ENCODE data around the gene NIM1K.
A peak's percentile ranks its signal among the peaks of the same experiment; 100 is the strongest.
"Not testable (repeated sequence)": the region's sequence is repeated elsewhere in the genome, so short reads cannot be mapped to it uniquely, and the experiment has no call there.

Gene NIM1K

DNA sequence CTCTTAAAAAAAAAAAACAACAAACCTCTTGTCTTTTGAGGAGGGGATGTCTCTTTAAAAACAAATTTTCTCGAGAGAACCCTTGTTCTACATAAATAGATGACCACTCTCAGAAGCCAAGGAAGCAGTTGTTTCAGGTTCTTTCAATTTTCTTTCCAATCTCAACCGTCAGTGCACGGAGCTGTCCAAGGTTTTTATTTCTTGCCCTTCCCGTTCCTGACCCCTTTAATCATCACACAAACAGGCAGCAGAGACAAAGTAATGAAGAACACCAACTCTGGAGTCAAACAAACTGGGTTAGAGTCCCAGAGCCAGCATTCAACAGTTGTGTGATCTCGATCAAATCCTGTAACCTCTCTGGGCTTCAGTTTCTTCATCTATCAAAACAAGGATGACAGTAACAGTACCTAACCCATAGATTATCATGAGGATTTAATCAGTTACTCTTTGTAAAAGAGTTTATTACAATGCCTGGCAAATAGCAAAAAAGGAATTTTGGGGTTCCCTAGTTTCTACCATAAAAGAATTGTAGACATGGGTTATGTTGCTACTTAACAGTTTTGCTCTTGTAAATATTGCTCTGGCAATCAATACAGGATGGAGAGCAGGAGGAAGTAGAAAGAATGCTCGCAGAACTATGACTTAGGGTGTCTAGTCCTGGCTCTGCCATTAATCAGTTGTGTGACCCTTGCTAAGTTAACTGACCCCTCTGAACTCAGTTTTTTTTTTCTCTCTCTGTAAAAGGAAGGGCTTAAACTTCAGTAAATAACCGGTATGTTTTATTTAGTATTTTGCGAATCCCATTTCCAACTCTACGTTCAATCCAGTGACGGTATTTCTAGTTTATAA is 1.0 kb upstream of the NIM1K start:
- no peak for DNase-seq (ENCODE audit: low read depth)

- no peak for DNase-seq (ENCODE audit: low read depth)
These were observed 644 bp downstream of the NIM1K start for GRCh38 chr5:43192558-43193180.

- peak; percentile 96 for DNase-seq (ENCODE audit: low read depth)
These were observed 1.3 kb downstream of the NIM1K start for GRCh38 chr5:43193181-43193893.

DNA sequence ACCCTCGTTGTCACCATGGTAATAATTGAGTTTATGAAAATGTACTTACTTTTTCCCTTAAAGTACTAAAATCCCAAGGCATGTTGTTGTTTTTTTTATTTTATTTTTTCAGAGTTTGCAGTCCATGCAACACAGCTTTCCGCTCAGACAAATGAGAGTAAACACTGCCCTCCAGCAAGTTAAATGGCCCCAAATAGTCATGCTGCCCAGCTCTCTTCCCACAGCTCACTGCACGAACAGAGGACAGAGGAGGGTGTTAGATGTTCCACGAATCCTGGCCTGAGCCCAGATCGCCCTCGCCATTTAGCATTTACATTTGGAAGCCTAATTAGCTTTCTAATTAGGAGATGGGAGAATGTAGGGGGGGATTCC is 1.9 kb downstream of the NIM1K start:
- no peak for DNase-seq (ENCODE audit: low read depth)

- DNase-seq (ENCODE audit: low read depth): no peak
These were observed 3.7 kb downstream of the NIM1K start for GRCh38 chr5:43195670-43196265.

- no peak for DNase-seq (ENCODE audit: low read depth)
These were observed 5.5 kb downstream of the NIM1K start for GRCh38 chr5:43197535-43197934.

GRCh38 chr5:43201442-43201841 is 9.4 kb downstream of the NIM1K start:
- not testable (repeated sequence) for DNase-seq (ENCODE audit: low read depth)

DNA sequence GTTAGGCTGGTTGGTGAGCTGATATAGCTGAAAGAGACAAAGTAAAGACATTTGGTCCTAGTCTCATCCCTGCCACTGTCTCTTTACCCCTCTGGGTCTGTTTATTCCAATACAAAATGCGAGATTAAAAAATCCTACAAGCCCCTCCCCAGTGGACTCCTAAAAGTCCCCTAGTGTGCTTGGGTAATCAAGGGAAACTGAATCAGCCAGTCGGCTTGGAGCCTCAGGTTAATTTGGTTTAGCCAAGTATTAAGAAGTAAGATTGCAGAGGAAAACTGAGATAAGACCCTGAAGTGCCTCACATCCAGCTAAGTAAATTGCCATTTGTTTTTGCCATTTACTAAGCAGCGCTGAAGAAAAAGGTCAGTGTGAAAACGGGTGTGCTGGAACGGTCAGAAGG is 10.4 kb downstream of the NIM1K start:
- no peak for DNase-seq (ENCODE audit: low read depth)

GRCh38 chr5:43203373-43203772 is 11.3 kb downstream of the NIM1K start:
- DNase-seq (ENCODE audit: low read depth): no peak

DNA sequence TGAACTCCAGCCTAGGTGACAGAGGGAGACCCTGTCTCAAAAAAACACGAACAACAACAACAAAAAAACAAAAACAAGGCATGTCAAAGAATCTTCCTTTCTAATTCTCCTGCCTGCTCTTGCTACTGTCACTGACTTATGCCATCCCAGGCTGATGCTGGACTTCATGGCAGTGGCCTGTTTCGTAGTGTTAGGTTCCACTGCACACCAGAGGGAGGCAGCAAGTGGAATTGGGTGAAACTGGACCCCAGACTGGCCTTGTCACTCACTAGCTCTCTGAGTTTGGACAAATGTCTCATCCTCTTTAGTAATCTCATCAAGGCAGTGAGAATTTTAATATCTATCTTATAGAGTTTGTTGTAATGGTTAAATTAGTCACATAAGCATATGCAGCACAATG is 12.9 kb downstream of the NIM1K start:
- no peak for DNase-seq (ENCODE audit: low read depth)

GRCh38 chr5:43207601-43208000 is 15.6 kb downstream of the NIM1K start:
- DNase-seq (ENCODE audit: low read depth): no peak

DNA sequence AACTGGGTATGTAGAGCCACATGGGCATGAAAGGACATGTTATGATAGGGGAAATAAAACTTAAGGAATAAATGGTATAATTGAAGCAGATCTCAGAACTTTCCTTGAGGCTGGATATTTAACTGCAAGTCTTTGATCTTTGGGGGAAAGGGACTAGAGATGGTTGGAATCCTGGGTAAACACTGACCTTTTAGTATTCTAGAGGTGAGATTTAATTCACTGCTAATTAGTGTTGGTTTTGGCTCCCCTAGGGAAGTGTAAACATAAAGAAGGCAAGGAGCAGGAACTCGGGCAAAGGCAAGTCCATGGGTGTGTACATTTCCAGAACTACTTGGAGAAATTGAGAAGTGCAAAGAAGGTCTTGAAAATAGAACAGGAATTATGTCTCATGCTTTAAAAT is 16.6 kb downstream of the NIM1K start:
- no peak for DNase-seq (ENCODE audit: low read depth)

GRCh38 chr5:43209060-43209459 is 17.0 kb downstream of the NIM1K start:
- DNase-seq (ENCODE audit: low read depth): no peak

- DNase-seq (ENCODE audit: low read depth): no peak
These were observed 17.8 kb downstream of the NIM1K start for GRCh38 chr5:43209833-43210232.

DNA sequence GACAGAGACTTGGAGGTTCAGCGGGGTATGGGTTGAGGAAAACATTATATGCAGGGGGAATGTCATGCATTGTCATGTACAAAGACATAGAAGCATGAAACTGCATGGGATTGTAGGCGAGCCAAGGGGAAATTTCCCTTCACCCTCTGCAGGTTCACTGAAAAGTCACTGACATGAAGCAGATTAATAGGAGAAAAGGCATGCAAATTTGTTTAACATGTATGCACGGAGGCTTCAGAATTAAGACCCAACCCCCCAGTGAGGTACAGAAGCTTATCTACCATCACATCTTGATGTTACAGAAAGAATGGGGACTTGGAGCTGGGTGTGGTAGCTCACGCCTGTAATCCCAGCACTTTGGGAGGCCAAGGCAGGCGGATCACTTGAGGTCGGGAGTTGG is 18.5 kb downstream of the NIM1K start:
- no peak for DNase-seq (ENCODE audit: low read depth)

GRCh38 chr5:43213951-43214350 is 21.9 kb downstream of the NIM1K start:
- no peak for DNase-seq (ENCODE audit: low read depth)

DNA sequence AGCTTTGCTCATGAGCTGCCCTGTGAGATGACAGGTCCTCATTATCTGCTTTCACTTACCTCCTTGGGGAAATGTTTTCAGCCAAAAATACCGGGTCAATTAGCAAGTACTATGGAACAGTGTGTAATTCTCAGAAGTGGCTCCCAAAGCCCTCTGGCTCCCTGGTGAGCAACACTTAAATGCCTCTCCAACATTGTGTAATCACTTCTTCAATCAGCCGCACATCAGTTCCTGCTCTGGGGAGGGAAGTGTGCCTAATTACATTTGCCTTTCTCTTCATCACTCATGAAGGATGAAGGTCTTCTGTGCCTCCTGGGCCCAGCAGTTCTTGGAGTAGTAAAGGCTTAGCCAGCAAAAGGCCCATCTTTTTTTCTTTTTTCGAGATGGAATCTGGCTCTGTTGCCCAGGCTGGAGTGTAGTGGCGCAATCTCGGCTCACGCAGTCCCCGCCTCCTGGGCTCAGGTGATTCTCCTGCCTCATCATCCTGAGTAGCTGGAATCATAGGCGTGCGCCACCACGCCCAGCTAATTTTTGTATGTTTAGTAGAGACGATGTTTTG is 23.1 kb downstream of the NIM1K start:
- no peak for DNase-seq (ENCODE audit: low read depth)

- no peak for DNase-seq (ENCODE audit: low read depth)
These were observed 24.9 kb downstream of the NIM1K start for GRCh38 chr5:43216941-43217340.

DNA sequence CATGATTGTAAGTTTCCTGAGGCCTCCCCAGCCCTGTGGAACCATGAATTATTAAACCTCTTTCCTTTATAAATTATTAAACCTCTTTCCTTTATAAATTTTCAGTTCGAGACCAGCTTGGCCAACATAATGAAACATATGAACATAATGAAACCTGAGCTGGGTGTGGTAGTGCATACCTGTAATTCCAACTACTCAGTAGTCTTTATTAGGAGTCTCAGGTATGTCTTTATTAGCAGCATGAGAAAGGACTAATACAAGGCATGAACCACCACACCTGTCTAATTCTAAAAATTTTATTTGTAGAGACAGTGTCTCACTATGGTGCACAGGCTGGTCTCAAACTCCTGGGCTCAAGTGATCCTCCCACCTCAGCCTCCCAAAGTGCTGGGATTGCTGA is 27.1 kb downstream of the NIM1K start:
- DNase-seq (ENCODE audit: low read depth): no peak

GRCh38 chr5:43221502-43221901 is 29.5 kb downstream of the NIM1K start:
- DNase-seq (ENCODE audit: low read depth): no peak

- DNase-seq (ENCODE audit: low read depth): no peak
These were observed 33.7 kb downstream of the NIM1K start for GRCh38 chr5:43225649-43226245.

DNA sequence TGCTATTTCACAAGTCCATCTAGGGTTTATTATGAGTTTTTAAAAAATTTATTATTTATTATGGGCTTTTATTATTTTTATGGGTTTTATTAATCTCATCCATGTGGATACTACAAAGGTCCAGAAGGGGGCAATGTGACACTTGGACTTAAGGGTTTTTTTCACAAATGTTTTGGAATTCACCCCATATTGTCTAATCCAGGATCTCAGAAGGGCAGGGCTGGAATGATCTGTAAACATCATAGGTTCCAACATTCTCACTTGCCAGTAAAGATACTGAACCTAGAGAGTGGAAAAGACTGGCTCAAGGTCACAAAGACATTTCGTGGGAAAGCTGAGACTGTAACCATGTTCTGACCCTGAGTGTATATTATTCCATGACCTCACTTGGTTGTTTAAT is 35.6 kb downstream of the NIM1K start:
- DNase-seq (ENCODE audit: low read depth): peak; percentile 65
